VCaP (cell line): ENCODE data around the gene TENM4.

ENCODE experiments used
- H3K27ac ChIP-seq: fragments of 450-650 bp; 2 replicates; pipeline ENCODE4 v1.5.1; 2017
- CTCF ChIP-seq: fragments of 450-650 bp; conservative IDR thresholded peaks from 2 replicates; pipeline ENCODE4 v1.5.1; 2017; ENCODE audit warnings: mild to moderate bottlenecking, moderate library complexity

The TENM4 gene

GRCh38 chr11:79119491-79120284 is 321.1 kb downstream of the TENM4 start:
- no peak overlapping the region for H3K27ac ChIP-seq
- TF ChIP-seq CTCF, result no peak

- TF ChIP-seq CTCF, result no peak
- H3K27ac ChIP-seq, result no peak overlapping the region
These were observed 323.3 kb downstream of the TENM4 start for GRCh38 chr11:79117488-79117887.

- H3K27ac ChIP-seq, result no peak overlapping the region
- no peak for TF ChIP-seq CTCF
These were observed 324.2 kb downstream of the TENM4 start for GRCh38 chr11:79116600-79116999.

- no peak overlapping the region for H3K27ac ChIP-seq
- no peak for TF ChIP-seq CTCF
These were observed 327.7 kb downstream of the TENM4 start for GRCh38 chr11:79113054-79113690.

- no peak overlapping the region for H3K27ac ChIP-seq
- TF ChIP-seq CTCF, result no peak
These were observed 330.0 kb downstream of the TENM4 start for GRCh38 chr11:79110796-79111195.

- TF ChIP-seq CTCF, result no peak
- H3K27ac ChIP-seq, result no peak overlapping the region
These were observed 330.5 kb downstream of the TENM4 start for GRCh38 chr11:79110321-79110720.

GRCh38 chr11:79108851-79109250 is 332.0 kb downstream of the TENM4 start:
- TF ChIP-seq CTCF, result no peak
- no peak overlapping the region for H3K27ac ChIP-seq
